Stimulated activated CD8-positive, alpha-beta memory T cell treated with anti-CD3 and anti-CD28 coated beads, Interleukin-12 subunit alpha, Interleukin-12 subunit beta, amount 100 ng/mL, for 1 hour (primary cell): ENCODE data around the gene M1AP.

Source experiments
- DNase-seq: peaks from one replicate; pipeline ENCODE4 v3.0.0-alpha.2; 2020; ENCODE audit warnings: low read depth

The M1AP gene

GRCh38 chr2:74593826-74594772 is 54.0 kb downstream of the M1AP start:
- DNase-seq, result no peak

GRCh38 chr2:74588664-74589063 is 59.5 kb downstream of the M1AP start:
- no peak for DNase-seq

DNA sequence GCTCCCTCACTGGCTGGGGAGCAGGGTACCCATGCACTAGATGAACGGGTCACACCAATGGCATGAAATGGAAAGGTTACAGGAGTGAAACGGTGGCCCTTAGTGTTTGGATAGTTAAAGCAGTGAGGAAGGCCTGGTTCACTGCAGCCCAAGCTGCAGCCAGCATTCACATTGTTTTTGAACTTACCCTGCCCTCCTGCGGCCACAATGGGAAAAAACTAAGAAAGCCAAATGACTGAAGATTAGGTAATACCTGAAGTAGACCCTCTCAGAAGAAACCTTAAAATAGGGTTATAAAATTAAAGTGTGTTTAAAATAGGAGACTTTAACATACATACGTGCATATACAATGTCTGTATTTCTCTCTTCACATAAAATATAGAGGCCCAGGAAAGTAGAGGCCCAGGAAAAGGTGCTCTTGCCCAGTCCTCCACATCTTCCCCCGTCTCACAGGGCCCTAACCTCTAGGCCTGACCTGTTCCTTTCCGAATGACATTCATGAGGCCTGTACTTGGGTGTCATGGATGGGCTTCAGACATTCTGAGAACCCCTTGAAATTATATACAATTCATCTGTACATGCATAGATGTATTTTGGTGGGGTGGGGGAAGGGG is 60.4 kb downstream of the M1AP start:
- DNase-seq, result peak; percentile 22

GRCh38 chr2:74585406-74586185 is 62.5 kb downstream of the M1AP start:
- no peak for DNase-seq

- no peak for DNase-seq
Measured at GRCh38 chr2:74584088-74584645, 64.0 kb downstream of the M1AP start.

GRCh38 chr2:74583504-74583903 is 64.6 kb downstream of the M1AP start:
- no peak for DNase-seq

GRCh38 chr2:74582184-74582583 is 65.9 kb downstream of the M1AP start:
- DNase-seq, result no peak

GRCh38 chr2:74581463-74581862 is 66.7 kb downstream of the M1AP start:
- DNase-seq, result no peak

- DNase-seq, result no peak
Measured at GRCh38 chr2:74578408-74578807, 69.7 kb downstream of the M1AP start.

DNA sequence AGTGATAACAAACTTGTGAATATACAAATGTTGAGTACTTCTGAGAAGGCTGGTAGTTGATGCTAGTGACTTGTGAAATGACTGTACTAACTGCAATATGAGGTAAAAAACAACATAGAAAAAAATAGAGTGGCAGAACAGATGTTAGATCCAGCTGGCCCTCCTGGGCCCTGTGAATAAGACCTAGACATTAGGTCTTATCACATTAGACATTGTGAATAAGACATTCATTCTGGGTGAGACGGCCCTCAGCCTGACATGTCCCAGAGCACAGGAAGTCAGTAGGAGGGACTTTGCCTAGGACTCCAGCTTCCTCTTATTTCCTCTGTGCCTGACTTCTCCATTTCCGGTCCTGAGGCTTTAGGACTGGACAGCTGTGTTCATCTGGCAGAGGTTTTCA is 70.7 kb downstream of the M1AP start:
- DNase-seq, result no peak

DNA sequence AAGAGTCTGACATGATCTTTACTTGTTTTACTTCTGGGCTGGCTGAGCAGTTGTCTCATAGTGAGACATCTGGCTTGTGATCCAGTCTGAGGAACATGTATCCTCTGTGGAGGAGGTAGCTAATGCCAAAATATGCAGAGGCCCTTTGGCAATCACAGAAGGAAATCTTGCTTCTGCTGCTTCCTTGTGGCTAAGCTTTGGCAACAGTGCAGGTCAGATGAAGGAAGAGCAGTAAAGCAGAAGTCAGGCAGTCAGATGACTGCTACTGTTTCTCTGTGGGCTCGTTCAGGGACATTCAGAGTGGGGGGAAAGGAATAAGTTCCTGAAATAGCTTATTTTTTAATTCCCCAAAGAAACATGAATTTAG is 71.3 kb downstream of the M1AP start:
- DNase-seq, result no peak

GRCh38 chr2:74576211-74576862 is 71.8 kb downstream of the M1AP start:
- DNase-seq, result no peak

GRCh38 chr2:74575320-74575719 is 72.8 kb downstream of the M1AP start:
- no peak for DNase-seq

DNA sequence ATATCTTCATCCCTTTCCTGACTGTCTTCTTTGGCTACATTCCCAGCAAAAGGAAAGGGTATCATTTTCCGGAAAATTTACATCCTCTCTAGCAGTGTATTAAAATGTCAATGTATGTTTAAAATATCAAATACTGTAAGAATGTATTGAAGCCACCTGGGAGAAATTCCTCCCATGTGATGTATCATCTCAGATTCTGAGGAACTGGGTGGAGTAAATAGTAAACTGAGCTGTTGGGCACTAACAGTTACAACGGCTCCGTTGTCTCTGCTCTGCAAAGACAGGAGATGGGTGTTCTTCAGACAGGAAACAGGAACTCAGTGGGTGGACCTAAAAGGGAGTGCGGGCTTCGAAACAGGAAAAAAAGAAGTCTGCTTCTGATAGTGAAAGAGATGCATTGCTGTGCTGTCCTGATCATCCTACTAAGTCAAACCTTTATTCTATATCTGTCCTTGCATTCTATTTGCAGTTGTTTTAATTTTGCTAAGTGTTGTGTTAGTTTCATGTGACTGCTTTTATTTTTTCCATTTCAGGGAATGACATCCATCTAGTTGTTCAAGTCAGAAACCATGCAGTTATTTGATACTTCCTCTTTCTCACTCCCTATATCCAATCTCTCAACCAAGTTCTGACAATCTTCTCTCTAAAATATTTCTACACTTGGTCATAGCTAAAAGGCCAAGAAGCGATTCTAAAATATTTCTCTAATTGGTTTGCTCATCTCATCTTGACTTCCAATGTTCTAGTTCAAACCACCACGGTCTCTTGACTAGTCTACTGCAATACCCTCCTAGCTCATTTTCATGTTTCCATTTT is 74.2 kb downstream of the M1AP start:
- DNase-seq, result no peak

- DNase-seq, result no peak
Measured at GRCh38 chr2:74572178-74572925, 75.8 kb downstream of the M1AP start.

GRCh38 chr2:74571058-74571457 is 77.1 kb downstream of the M1AP start:
- DNase-seq, result no peak

DNA sequence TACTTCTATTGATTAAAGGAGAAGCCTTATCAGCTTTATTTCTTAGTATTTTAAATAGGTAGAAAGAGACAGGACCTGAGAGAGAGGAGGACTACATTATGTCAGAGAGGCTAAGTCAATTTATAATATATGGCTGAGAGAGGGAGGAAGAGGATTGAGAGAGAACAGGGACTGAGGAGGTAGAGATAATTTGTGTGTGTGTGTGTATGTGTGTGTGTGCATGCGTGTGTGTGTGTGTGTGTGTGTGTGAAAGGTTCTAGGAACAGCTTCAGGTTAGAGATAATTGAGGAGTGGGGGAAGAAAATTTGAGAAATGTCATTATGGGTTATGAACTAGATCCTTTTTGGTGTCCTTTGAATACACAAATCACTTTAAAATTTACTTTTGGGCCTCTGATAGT is 78.4 kb downstream of the M1AP start:
- no peak for DNase-seq

GRCh38 chr2:74567881-74568280 is 80.2 kb downstream of the M1AP start:
- DNase-seq, result no peak

- no peak for DNase-seq
Measured at GRCh38 chr2:74566754-74567085, 81.4 kb downstream of the M1AP start.

GRCh38 chr2:74566076-74566753 is 81.9 kb downstream of the M1AP start:
- no peak for DNase-seq
